Measurements from ENCODE around the gene MYLK4. TPM values are rescaled to one million over a fixed set of nuclear protein-coding genes. Genes with fewer than 3 reads are reported as not detected.

Gene MYLK4
- total and polyA plus RNA-seq, 2 of the 13 experiments (the other 11 are each of a cell fraction or from before 2014, with no cell fraction given) = 0.26 to 0.29 TPM

- TF ChIP-seq KLF11 (CRISPR knock-in tag; IDR thresholded peaks at IDR 0.05) = no peak
- no peak for TF ChIP-seq LRRFIP1 (CRISPR knock-in tag; conservative IDR thresholded peaks at IDR 0.05)
- TF ChIP-seq ETS1 (CRISPR knock-in tag; IDR thresholded peaks at IDR 0.05) = no peak
- TF ChIP-seq RFXAP (CRISPR knock-in tag; IDR thresholded peaks at IDR 0.05; ENCODE audit: borderline replicate concordance) = no peak
Observed at GRCh38 chr6:2661651-2662050, 89.1 kb downstream of the MYLK4 start (continued).

- intact Hi-C loops (cut with micrococcal nuclease; ENCODE audit: unreplicated experiment) (no loop called here), in situ Hi-C loops (cut with HindIII; ENCODE audit: extremely low pct_ligation_motif_present, low pct_unique_long_range_greater_than_20kb) (no loop called here)
- ChIA-PET CTCF (ENCODE audit: low intra/inter-chr PET ratio, low total read pairs) (no interaction called here), POLR2A (no interaction called here)
- TF ChIP-seq MXD1 (CRISPR knock-in tag; IDR thresholded peaks at IDR 0.05) = no peak
- TF ChIP-seq TEAD3 (CRISPR knock-in tag; optimal IDR thresholded peaks at IDR 0.05; ENCODE audit: borderline replicate concordance) = peak; percentile 34
- TF ChIP-seq FOSL2 (CRISPR knock-in tag; IDR thresholded peaks at IDR 0.05) = peak; percentile 77
- no peak for TF ChIP-seq ZSCAN5A (CRISPR knock-in tag; IDR thresholded peaks at IDR 0.05; ENCODE audit: borderline replicate concordance)
- TF ChIP-seq SP2 (CRISPR knock-in tag; IDR thresholded peaks at IDR 0.05) = no peak
- no peak for TF ChIP-seq PRDM4 (CRISPR knock-in tag; IDR thresholded peaks at IDR 0.05; ENCODE audit: borderline replicate concordance)
- peak; percentile 18 for TF ChIP-seq XRCC5 (optimal IDR thresholded peaks at IDR 0.05; ENCODE audit: low read length)
- TF ChIP-seq TFAP4 (IDR thresholded peaks at IDR 0.05; ENCODE audit: borderline replicate concordance, low read depth) = peak; percentile 67
- TF ChIP-seq RAD21 (CRISPR knock-in tag; IDR thresholded peaks at IDR 0.05) = no peak
- Histone ChIP-seq H3K79me2 (ENCODE audit: insufficient read depth, low read length) (no peaks in the 10 kb centered on the region), H3K36me3 (replicated peaks in 1 of 2; ENCODE audit: control insufficient read depth in 1 of 2, insufficient read depth in 2 of 2, low read length in 2 of 2) (no peaks in the 10 kb centered on the region), H3K4me3 (replicated peaks in 1 of 3; ENCODE audit: insufficient read depth in 1 of 3, low read depth in 2 of 3, low read length in 3 of 3) (no peak overlapping the region), H3K27ac (ENCODE audit: extremely low read length, insufficient read depth, low read length) (no peak overlapping the region), H3K27me3 (ENCODE audit: control insufficient read depth in 1 of 2, insufficient read depth in 2 of 2, low read length in 2 of 2) (peaks cover 0 to 3% of the 10 kb centered on the region in 2 experiments; a peak in 1 of 5 replicates), H4K20me1 (ENCODE audit: insufficient read depth, low read length) (no peaks in the 10 kb centered on the region), H3K9me3 (ENCODE audit: low read length) (no peaks in the 10 kb centered on the region), H3K4me2 (ENCODE audit: low read depth, low read length) (no peak overlapping the region), H3K9ac (ENCODE audit: insufficient read depth, low read depth, low read length) (no peak overlapping the region), H2AFZ (ENCODE audit: low read length) (no peak overlapping the region), H3K4me1 (ENCODE audit: insufficient read depth, low read length) (peaks cover 11% of the 10 kb centered on the region)
- peak; percentile 36 for ATAC-seq
- DNase-seq (ENCODE audit: low spot score) = no peak
- WGBS (ENCODE audit: low lambda C conversion rate) = 17% methylated on average over 4 of the region's 4 CpGs
- no peak for FAIRE-seq
- no TSS peak for BruUV-seq (replicated peaks)
Observed at GRCh38 chr6:2659882-2660281, 90.8 kb downstream of the MYLK4 start.

Data from HepG2 (cell line).